Stimulated activated naive CD8-positive, alpha-beta T cell treated with anti-CD3 and anti-CD28 coated beads, Interleukin-15, Interleukin-2, amounts not matched to agents 100 U/mL and 50 U/mL, for 24 hours (primary cell): ENCODE results near the gene THOC3.
"Not testable (repeated sequence)": the region's sequence is repeated elsewhere in the genome, so short reads cannot be mapped to it uniquely, and the experiment has no call there.

Experiments
- ATAC-seq: fragments of 150-1000 bp; cut with Tn5 transposase; one replicate; pipeline ENCODE4 v1.10.0; 2021
- DNase-seq: peaks from one replicate; pipeline ENCODE4 v3.0.0; 2021

Gene THOC3

GRCh38 chr5:175967471-175968372 is at the start of gene THOC3:
TSS of gene THOC3 (minus strand) at chr5:175968315. CDS start at chr5:175968208, 107 bp downstream.
- ATAC-seq (peak; percentile 100), DNase-seq (peak; percentile 73)

DNA sequence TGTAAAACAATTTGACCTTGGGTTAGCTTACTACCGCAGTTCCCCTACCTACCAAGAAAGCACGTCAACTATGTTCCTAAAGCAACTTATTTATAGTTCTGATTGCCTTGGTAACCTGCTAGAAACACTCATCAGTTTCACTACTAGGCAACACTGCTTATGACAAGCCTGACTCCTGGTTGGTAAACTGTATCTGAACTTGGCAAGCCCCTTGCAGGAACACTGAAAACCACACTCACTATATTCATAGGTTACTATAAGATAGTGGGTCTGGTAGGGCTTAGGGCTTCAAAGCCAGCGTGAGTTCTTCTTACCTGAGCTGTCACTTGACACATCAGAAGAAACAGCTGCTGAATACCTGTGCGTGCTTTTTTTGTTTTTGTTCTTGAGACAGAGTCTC is 49.2 kb upstream of the THOC3 start:
- DNase-seq, result not testable (repeated sequence)
- peak; percentile 90 for ATAC-seq

GRCh38 chr5:176014360-176014759 is 46.2 kb upstream of the THOC3 start:
- ATAC-seq, result not testable (repeated sequence)

GRCh38 chr5:176011088-176011487 is 43.0 kb upstream of the THOC3 start:
- ATAC-seq, DNase-seq: not testable (repeated sequence)

More at GRCh38 chr5:176014360-176014759, 46.2 kb upstream of the THOC3 start:
- DNase-seq, result not testable (repeated sequence)

GRCh38 chr5:176010202-176010601 is 42.1 kb upstream of the THOC3 start:
- DNase-seq, ATAC-seq: not testable (repeated sequence)

GRCh38 chr5:176007220-176007619 is 39.1 kb upstream of the THOC3 start:
- not testable (repeated sequence) for DNase-seq, ATAC-seq

- ATAC-seq, DNase-seq: not testable (repeated sequence)
These were observed 38.7 kb upstream of the THOC3 start for GRCh38 chr5:176006819-176007218.

GRCh38 chr5:175997979-175998378 is 29.9 kb upstream of the THOC3 start:
- not testable (repeated sequence) for DNase-seq, ATAC-seq

GRCh38 chr5:175997495-175997894 is 29.4 kb upstream of the THOC3 start:
- not testable (repeated sequence) for ATAC-seq, DNase-seq

DNA sequence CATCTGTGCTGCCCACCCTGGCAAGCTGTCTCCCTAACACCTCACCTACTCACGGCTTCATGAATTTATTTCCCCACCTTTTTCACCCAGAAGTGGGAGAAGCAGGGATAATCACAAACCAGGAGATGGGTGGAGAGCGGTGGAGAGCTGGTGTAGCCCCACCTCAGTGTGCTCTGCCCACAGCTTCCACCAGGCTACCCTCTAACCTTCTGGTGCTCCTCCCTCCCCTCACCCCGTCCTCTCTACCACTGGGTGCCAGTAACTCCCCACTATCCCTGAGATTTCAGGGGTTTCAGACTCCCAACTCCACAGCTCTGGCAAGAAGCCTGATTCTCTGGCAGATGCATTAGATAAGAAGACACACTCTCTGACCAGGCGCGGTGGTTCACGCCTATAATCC is 28.7 kb upstream of the THOC3 start:
- not testable (repeated sequence) for ATAC-seq

DNA sequence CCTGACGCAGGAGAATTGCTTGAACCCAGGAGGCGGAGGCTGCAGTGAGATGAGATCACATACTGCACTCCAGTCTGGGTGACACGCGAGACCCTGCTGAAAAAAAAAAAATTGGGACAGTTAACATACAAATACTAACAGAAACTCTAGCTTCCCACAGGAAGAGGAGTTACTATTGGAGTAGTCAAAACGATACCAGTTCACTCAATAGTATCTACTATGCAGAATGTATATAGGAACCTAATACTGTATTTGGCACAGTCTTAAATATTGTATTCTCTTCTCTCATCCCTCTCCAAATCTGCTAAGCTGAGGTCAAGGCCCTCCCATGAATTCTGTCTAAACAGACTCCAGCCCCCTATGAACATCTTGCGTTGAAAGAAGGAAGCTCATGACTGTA is 27.4 kb upstream of the THOC3 start:
- DNase-seq, ATAC-seq: not testable (repeated sequence)

More for the DNA sequence above, 28.7 kb upstream of the THOC3 start:
- not testable (repeated sequence) for DNase-seq

GRCh38 chr5:175979371-175979995 is 11.4 kb upstream of the THOC3 start:
- DNase-seq, ATAC-seq: not testable (repeated sequence)

DNA sequence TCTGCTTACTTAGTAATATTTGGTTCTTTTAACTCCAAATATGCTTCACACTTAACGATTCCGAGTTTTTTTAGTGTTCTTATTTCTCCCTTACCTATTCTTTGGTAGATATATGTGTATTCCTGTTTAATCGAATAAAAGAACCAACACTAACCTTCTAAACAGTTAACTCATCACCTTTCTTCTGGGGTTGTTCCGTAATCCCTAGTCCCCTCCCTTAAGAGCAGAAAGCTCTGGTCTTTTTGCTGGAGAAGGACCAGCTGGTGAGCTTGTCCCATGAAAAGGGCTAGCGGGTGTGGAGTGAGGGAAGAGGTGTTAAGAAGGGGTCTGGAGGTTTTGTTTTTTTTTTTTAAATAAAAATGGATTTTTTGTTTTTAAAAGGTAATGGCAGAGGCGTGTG is 266 bp upstream of the THOC3 start:
- ATAC-seq, result peak; percentile 25
- DNase-seq, result not testable (repeated sequence)

DNA sequence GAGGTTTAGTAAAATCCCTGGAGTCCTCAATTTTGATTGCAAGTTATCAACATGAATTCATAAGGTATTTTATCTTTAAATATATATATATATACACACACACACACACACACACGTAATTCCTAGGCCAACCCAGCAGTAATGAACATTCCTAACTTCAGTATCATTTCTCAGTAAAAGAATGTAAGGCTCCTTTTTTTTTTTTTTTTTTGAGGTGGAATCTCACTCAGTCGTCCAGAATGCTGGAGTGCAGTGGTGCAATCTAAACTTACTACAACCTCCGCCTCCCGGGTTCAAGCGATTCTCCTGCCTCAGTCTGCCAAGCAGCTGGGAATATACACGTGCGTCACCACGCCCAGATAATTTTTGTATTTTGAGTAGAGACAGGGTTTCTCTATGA is 5.8 kb downstream of the THOC3 start:
- ATAC-seq, DNase-seq: not testable (repeated sequence)

GRCh38 chr5:175960228-175960627 is 7.9 kb downstream of the THOC3 start:
- DNase-seq, ATAC-seq: not testable (repeated sequence)

DNA sequence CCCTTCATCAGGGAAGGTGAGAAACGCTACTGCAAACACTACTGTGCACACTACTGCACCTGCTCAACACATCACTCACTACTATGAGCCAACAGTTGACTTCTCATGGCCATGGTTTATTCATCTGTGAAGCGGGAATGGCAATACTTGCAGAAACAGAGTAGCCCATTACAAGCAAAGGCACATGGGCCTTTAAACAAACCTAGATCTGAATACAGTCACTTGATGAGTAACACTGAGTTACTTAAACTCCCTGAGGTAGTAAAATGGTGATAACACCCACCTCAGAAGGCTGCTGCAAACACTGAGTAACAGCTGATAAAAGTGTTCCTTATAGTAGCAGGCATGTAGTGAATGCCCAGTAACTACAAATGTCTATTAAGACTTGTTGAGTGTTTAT is 9.6 kb downstream of the THOC3 start:
- not testable (repeated sequence) for DNase-seq, ATAC-seq

- not testable (repeated sequence) for ATAC-seq, DNase-seq
These were observed 14.0 kb downstream of the THOC3 start for GRCh38 chr5:175954107-175954506.

DNA sequence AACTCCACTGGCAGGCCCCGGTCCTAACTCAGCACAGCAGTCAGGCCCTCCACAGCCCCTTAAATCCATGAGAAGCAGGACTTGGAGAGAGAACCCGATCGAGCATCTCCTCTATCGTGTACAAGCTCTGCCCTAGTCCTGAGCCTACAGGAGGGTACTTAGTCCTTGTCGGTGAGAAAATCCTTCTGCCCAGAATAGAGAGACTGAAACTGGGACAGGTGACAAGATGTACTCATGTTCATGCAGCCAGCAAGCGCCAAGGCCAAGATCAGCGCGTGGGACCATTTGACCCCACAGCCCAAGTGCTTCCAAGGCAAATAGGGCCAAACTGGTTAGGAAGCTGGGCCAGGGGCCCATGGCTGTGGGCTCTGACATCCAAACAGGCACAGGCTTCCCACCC is 15.3 kb downstream of the THOC3 start:
- DNase-seq, ATAC-seq: not testable (repeated sequence)

DNA sequence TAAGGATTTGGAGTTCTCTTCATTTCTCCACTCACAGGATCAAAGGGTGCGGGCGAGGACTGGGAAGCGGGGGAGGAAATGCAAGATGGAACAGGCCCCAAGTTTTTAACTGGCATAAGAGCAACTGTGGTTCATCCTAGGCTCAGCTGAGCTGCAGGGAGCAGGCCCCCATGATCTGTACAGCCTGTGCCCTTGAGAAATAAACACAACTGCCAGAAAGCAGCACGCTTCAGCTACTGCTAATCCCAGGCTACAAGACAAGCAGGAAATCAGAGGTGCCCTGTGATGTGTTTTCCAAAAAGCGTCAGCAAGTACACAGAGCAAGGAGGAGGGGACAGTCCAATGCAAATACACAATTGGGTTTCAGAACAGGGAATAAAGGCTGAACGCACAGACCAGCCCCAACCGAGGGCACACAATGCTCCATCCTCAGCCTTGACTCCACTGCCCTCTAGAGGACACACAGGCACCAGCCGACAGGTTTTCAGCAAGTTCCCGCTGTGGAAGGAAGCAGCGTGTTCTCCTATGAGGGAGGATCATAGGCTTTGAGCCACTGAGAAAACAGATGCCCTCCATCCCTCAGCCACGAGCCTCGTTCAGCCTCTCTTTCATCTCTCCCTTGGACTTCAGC is 16.7 kb downstream of the THOC3 start:
- DNase-seq, result not testable (repeated sequence)
- peak; percentile 77 for ATAC-seq

DNA sequence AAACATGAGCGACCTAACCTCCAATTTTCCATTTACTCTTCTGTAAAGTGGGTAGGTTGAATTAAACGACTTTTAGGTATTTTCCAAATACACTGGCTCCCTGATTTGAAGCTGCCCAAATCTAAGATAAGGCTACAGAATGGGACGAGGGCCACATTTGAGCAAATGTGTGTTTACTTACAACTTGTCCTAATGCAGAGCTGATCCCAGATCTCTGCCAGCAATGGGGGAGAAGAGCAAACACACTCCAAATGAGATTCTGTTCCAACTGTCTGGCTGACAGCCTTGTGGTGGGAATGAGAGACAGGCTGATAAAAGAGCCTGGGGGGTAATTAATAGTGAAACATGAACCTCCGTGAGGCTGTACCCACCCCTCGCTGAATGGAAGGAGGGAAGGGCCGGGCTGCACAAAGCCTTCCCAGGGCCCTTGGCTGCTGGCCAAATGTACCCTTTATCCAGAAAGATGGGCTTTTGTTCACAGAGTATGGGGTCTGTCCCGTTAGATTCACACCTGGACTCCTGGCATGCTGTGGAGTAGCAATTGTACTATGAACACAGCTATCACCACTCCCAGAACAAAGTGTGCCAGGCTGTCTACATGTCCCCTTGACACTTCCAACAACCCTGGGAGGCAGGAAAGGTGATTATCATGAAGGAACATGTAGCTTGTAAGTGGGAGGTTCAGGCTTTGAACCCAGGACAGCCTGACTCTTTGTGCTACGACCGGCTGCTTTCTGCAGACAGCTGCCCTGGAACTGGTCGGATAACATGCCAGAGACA is 19.6 kb downstream of the THOC3 start:
- not testable (repeated sequence) for ATAC-seq

DNA sequence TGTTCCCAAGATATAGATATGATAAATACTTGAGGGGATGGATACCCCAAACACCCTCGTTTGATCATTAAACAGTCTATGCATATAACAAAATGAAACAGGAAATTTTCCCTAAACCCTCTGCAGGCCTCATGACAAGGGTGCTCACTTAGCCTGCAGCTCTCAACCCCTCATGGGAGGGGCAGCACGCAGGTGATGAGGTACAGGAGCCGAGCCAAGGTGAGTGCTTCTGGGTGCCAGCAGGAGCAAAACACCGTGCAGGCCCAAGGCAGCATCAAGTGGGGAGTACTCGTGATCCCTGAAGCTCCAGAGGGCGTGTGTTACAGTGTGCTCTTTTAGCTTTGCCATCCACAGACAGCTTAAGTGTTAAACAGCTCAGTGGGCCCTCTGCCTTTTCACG is 24.9 kb downstream of the THOC3 start:
- ATAC-seq, DNase-seq: not testable (repeated sequence)

More for the DNA sequence above, 19.6 kb downstream of the THOC3 start:
- DNase-seq, result not testable (repeated sequence)
